Stomach (tissue), 9 donors: ENCODE results near the gene DHCR7. TPM values are rescaled to one million over a fixed set of nuclear protein-coding genes. Genes with fewer than 3 reads are reported as not detected.

Experiments
- DNase-seq, 2 donors: peaks; one replicate each; pipeline versions ENCODE4 v3.0.0 to v3.0.0-alpha.2; 2013 to 2019
- H3K27ac ChIP-seq, 5 donors: fragments of 200-600 bp in 4 of 5; sonication (generic) in 4 of 5; one replicate each; pipeline ENCODE4 v1.5.1; 2013 to 2019; ENCODE audit warnings: mild to moderate bottlenecking in 1 of 5, moderate library complexity in 1 of 5
- H3K27me3 ChIP-seq, 3 donors: fragments of 200-600 bp; sonication (generic); one replicate each; pipeline ENCODE4 v1.5.1; 2017 to 2019; ENCODE audit warnings: mixed run types in 1 of 3
- H3K36me3 ChIP-seq, 4 donors: fragments of 200-600 bp; sonication (generic); 1 replicate in 3 of 4; 2 replicates in 1 of 4; pipeline ENCODE4 v1.5.1; 2016 to 2019
- H3K4me1 ChIP-seq, 4 donors: fragments of 200-600 bp; sonication (generic); one replicate each; pipeline ENCODE4 v1.5.1; 2016 to 2019
- H3K4me3 ChIP-seq, 4 donors: fragments of 200-600 bp; sonication (generic) in 3 of 4; one replicate each; pipeline ENCODE4 v1.5.1; 2016 to 2019; ENCODE audit warnings: mild to moderate bottlenecking in 1 of 4
- H3K9me3 ChIP-seq, 4 donors: fragments of 200-600 bp; sonication (generic); one replicate each; pipeline ENCODE4 v1.5.1; 2016 to 2019
- CTCF ChIP-seq, 7 experiments: fragments of 450-650 bp in 4 of 7; fragments of 200-600 bp in 3 of 7; sonication (generic) in 3 of 7; IDR thresholded peaks; one replicate each; pipeline ENCODE4 v1.5.1; 2016 to 2019; ENCODE audit warnings: antibody characterized with exemption in 7 of 7, control low read depth in 2 of 7, mild to moderate bottlenecking in 1 of 7
- EP300 ChIP-seq: sonication (generic); formaldehyde crosslinking; IDR thresholded peaks from one replicate; pipeline ENCODE4 v1.6.1; 2017; ENCODE audit warnings: antibody characterized with exemption
- POLR2A ChIP-seq, 4 donors: fragments of 450-650 bp; IDR thresholded peaks; one replicate each; pipeline ENCODE4 v1.6.1; 2016; ENCODE audit warnings: antibody characterized with exemption in 4 of 4, control low read depth in 2 of 4, mild to moderate bottlenecking in 1 of 4, moderate library complexity in 1 of 4
- POLR2AphosphoS5 ChIP-seq, 3 donors: sonication (generic); formaldehyde crosslinking; IDR thresholded peaks; one replicate each; pipeline ENCODE4 v1.6.1; 2016; ENCODE audit warnings: antibody characterized with exemption in 3 of 3
- WGBS, 5 donors: extraction: QIAGEN DNeasy Blood & Tissue Kit in 3 of 5; methylation state at CpG; one replicate each; pipeline versions ENCODE4 v1.1.5 to v1.1.7; 2013 to 2018; 5-methylcytosine and 5-hydroxymethylcytosine counted together
- intact Hi-C: fragments of 100-400 bp; cut with DNase I; formaldehyde crosslinking; loops from one replicate; pipeline ENCODE4 v1.15.1; 2023; ENCODE audit warnings: low total_unique reads
- polyA plus RNA-seq, 3 donors: library from polyadenylated mRNA; stranded (reverse); fragments of 200-250 nt; gene quantifications; one replicate each; pipeline ENCODE4 v1.2.3, GENCODE V29; 2013
- total RNA-seq, 5 donors: library from RNA; depleted of rRNA; stranded (reverse); fragments of >200 nt; gene quantifications; one replicate each; pipeline versions ENCODE4 v1.1.0 to v1.2.3, GENCODE V29; 2014 to 2016
- donor health status: healthy with polysubstance abuse.
- donor health status: Bipolar disorder and iron deficiency.
- donor health status: healthy.

Gene DHCR7
- total and polyA plus RNA-seq, 8 donors, result 3.5 to 58.8 (median 15.1) TPM

GRCh38 chr11:71407356-71407755 is 40.8 kb downstream of the DHCR7 start:
- Histone ChIP-seq H3K9me3 (no peaks in the 10 kb centered on the region), H3K4me1 (no peaks in the 10 kb centered on the region), H3K36me3 (no peaks in the 10 kb centered on the region), H3K4me3 (no peak overlapping the region), H3K27ac (no peak overlapping the region), H3K27me3 (peaks cover 0 to 13% (median 0%) of the 10 kb centered on the region in 3 donors)
- DNase-seq, result no peak
- TF ChIP-seq POLR2AphosphoS5 (IDR thresholded peaks at IDR 0.05) (no peak), EP300 (no peak), CTCF (IDR thresholded peaks at IDR 0.05) (no peak), POLR2A (IDR thresholded peaks at IDR 0.05) (no peak)
- intact Hi-C loops, result no loop called here
- WGBS, 5 donors, result 83 to 90% (median 86%) methylated on average over 7 to 15 of the region's 15 CpGs

- Histone ChIP-seq H3K27ac (no peak overlapping the region), H3K9me3 (no peaks in the 10 kb centered on the region), H3K4me3 (no peak overlapping the region), H3K4me1 (no peaks in the 10 kb centered on the region), H3K36me3 (no peaks in the 10 kb centered on the region), H3K27me3 (peaks cover 0 to 13% (median 0%) of the 10 kb centered on the region in 3 donors)
- TF ChIP-seq CTCF (IDR thresholded peaks at IDR 0.05) (no peak), POLR2AphosphoS5 (IDR thresholded peaks at IDR 0.05) (no peak), EP300 (no peak), POLR2A (IDR thresholded peaks at IDR 0.05) (no peak)
- DNase-seq, result no peak
- WGBS, 5 donors, result 61 to 73% (median 66%) methylated on average over 10 of the region's 10 CpGs
- intact Hi-C loops, result no loop called here
Observed at GRCh38 chr11:71406681-71407080, 41.5 kb downstream of the DHCR7 start.

- Histone ChIP-seq H3K27me3 (peaks cover 0 to 13% (median 0%) of the 10 kb centered on the region in 3 donors), H3K4me1 (no peaks in the 10 kb centered on the region), H3K36me3 (no peaks in the 10 kb centered on the region), H3K9me3 (no peaks in the 10 kb centered on the region), H3K27ac (no peak overlapping the region), H3K4me3 (no peak overlapping the region)
- DNase-seq, result no peak
- TF ChIP-seq CTCF (IDR thresholded peaks at IDR 0.05) (no peak), EP300 (no peak), POLR2AphosphoS5 (IDR thresholded peaks at IDR 0.05) (no peak), POLR2A (IDR thresholded peaks at IDR 0.05) (no peak)
- WGBS, 5 donors, result 75 to 84% (median 81%) methylated on average over 8 of the region's 8 CpGs
- intact Hi-C loops, result no loop called here
Observed at GRCh38 chr11:71404209-71404608, 44.0 kb downstream of the DHCR7 start.

GRCh38 chr11:71402878-71403277 is 45.3 kb downstream of the DHCR7 start:
- DNase-seq, result no peak
- Histone ChIP-seq H3K36me3 (no peaks in the 10 kb centered on the region), H3K27ac (no peak overlapping the region), H3K27me3 (peaks cover 0 to 16% (median 0%) of the 10 kb centered on the region in 3 donors), H3K4me1 (no peaks in the 10 kb centered on the region), H3K4me3 (no peak overlapping the region), H3K9me3 (no peaks in the 10 kb centered on the region)
- TF ChIP-seq POLR2AphosphoS5 (IDR thresholded peaks at IDR 0.05), result no peak
- TF ChIP-seq CTCF (IDR thresholded peaks at IDR 0.05), result no peak
- TF ChIP-seq EP300, result no peak
- no peak for TF ChIP-seq POLR2A (IDR thresholded peaks at IDR 0.05)
- intact Hi-C loops, result no loop called here
- 80 to 87% (median 83%) methylated on average over 10 to 15 of the region's 15 CpGs for WGBS, 5 donors
